GM18909 (cell line): ENCODE measurements around the gene CD247.

Experiments
- ATAC-seq: cut with Tn5 transposase; IDR thresholded peaks from one replicate; pipeline ENCODE4 v1.9.1; 2021; ENCODE audit warnings: mild to moderate bottlenecking; ENCODE audit not compliant: unreplicated experiment, poor library complexity

Gene CD247

GRCh38 chr1:167543199-167543990 lies 25.1 kb upstream of the CD247 start:
- ATAC-seq = no peak

- no peak for ATAC-seq
Observed at GRCh38 chr1:167542109-167543032, 24.0 kb upstream of the CD247 start.

GRCh38 chr1:167541610-167542009 lies 23.3 kb upstream of the CD247 start:
- no peak for ATAC-seq

- no peak for ATAC-seq
Observed at GRCh38 chr1:167541003-167541402, 22.7 kb upstream of the CD247 start.

- no peak for ATAC-seq
Observed at GRCh38 chr1:167538657-167539056, 20.3 kb upstream of the CD247 start.

GRCh38 chr1:167533851-167534300 lies 15.5 kb upstream of the CD247 start:
- peak; percentile 61 for ATAC-seq

- peak; percentile 14 for ATAC-seq
Observed at GRCh38 chr1:167532964-167533824, 14.9 kb upstream of the CD247 start.

- ATAC-seq = no peak
Observed at GRCh38 chr1:167532375-167532774, 14.0 kb upstream of the CD247 start.

GRCh38 chr1:167529829-167530474 lies 11.6 kb upstream of the CD247 start:
- no peak for ATAC-seq

GRCh38 chr1:167528057-167528728 lies 9.9 kb upstream of the CD247 start:
- ATAC-seq = no peak

- no peak for ATAC-seq
Observed at GRCh38 chr1:167526667-167527383, 8.5 kb upstream of the CD247 start.

- no peak for ATAC-seq
Observed at GRCh38 chr1:167524651-167525050, 6.3 kb upstream of the CD247 start.

GRCh38 chr1:167522246-167522645 lies 3.9 kb upstream of the CD247 start:
- no peak for ATAC-seq

GRCh38 chr1:167520711-167521206 lies 2.4 kb upstream of the CD247 start:
- ATAC-seq = no peak

- ATAC-seq = no peak
Observed at GRCh38 chr1:167517535-167518330, 596 bp downstream of the CD247 start.

GRCh38 chr1:167516404-167517388 lies 1.6 kb downstream of the CD247 start:
- no peak for ATAC-seq
